ENCODE results near the gene VAPB. TPM values are rescaled to one million over a fixed set of nuclear protein-coding genes. Genes with fewer than 3 reads are reported as not detected.

VAPB gene
- total RNA-seq, 4 donors from 2014 or later, result 20.4 to 28.0 (median 23.6) TPM

DNA sequence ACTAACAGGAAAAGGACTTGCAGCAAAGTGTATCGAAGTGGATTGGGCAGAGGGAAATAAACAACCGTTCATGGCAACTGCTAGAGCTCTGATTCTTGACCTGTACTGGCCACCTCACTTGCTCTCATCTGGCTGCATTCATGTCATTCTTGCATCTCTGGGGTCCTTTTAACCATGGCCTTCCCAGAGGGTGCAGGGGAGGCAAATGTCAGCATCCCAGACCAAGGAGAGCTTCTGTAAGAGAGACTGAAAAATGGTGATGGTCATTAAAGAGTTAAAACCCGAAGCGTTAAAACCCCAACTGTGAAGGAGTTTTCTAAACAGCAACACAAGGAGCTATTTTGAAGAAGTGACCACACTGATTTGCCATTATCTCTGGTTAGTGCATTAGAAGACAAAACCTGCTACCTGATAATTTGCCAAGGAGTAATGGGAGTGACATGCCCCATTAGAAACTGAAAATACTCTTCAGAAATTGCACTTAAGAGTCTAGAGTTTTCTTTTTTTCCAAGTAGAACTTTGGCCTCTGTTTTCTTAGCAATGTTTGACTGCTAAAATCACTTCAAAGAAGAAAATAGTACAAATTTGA, 63.7 kb downstream of the VAPB start:
- 20 to 41% methylated on average over 4 of the region's 4 CpGs for WGBS, 2 donors
- TF ChIP-seq, protein P1, sequence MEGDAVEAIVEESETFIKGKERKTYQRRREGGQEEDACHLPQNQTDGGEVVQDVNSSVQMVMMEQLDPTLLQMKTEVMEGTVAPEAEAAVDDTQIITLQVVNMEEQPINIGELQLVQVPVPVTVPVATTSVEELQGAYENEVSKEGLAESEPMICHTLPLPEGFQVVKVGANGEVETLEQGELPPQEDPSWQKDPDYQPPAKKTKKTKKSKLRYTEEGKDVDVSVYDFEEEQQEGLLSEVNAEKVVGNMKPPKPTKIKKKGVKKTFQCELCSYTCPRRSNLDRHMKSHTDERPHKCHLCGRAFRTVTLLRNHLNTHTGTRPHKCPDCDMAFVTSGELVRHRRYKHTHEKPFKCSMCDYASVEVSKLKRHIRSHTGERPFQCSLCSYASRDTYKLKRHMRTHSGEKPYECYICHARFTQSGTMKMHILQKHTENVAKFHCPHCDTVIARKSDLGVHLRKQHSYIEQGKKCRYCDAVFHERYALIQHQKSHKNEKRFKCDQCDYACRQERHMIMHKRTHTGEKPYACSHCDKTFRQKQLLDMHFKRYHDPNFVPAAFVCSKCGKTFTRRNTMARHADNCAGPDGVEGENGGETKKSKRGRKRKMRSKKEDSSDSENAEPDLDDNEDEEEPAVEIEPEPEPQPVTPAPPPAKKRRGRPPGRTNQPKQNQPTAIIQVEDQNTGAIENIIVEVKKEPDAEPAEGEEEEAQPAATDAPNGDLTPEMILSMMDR (IDR thresholded peaks at IDR 0.05), result no peak
- TF ChIP-seq EP300 (IDR thresholded peaks at IDR 0.05), result no peak
- TF ChIP-seq POLR2A (IDR thresholded peaks at IDR 0.05), result no peak
- peaks cover 0 to 9% (median 0%) of the 10 kb centered on the region in 4 donors for H3K9me3 ChIP-seq
- no peak for DNase-seq (ENCODE audit: low spot score in 2 of 2)
- H3K36me3 ChIP-seq, result peaks cover 0 to 47% (median 0%) of the 10 kb centered on the region in 3 donors
- H3K27ac ChIP-seq, result no peak overlapping the region
- peaks cover 0 to 3% (median 0%) of the 10 kb centered on the region in 4 donors for H3K4me1 ChIP-seq
- H3K4me3 ChIP-seq, result no peak overlapping the region
- no peaks in the 10 kb centered on the region for H3K27me3 ChIP-seq

DNA sequence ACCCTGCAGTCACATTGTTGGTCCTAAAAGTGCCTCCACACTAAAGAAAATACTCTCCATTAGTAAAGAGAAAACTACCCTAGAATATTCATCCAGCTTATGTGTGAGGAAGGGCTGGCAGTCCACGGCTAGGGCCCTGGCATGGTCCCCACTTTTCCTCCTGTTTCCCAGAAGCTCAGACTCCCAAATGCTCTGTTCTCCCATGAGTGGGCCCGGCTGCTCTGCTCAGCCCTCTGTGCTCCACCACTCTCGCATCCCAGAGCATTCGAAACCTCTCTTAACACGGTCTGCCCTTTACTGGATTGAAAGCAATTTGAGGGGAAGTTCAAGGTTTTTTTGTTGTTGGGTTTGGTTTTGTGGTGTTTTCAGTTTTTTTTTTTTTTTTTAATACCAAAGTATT, 64.4 kb downstream of the VAPB start:
- no peaks in the 10 kb centered on the region for H3K27me3 ChIP-seq
- peaks cover 0 to 49% (median 0%) of the 10 kb centered on the region in 3 donors for H3K36me3 ChIP-seq
- peaks cover 0 to 9% (median 0%) of the 10 kb centered on the region in 4 donors for H3K9me3 ChIP-seq
- H3K27ac ChIP-seq, result no peak overlapping the region
- TF ChIP-seq POLR2A (IDR thresholded peaks at IDR 0.05) (no peak), EP300 (IDR thresholded peaks at IDR 0.05) (no peak)
- TF ChIP-seq, protein P1 (IDR thresholded peaks at IDR 0.05), result no peak
- WGBS, 2 donors, result 69 to 73% methylated on average over 5 of the region's 5 CpGs
- DNase-seq (ENCODE audit: low spot score in 2 of 2), result no peak
- no peak overlapping the region for H3K4me3 ChIP-seq
- peaks cover 0 to 3% (median 0%) of the 10 kb centered on the region in 4 donors for H3K4me1 ChIP-seq

DNA sequence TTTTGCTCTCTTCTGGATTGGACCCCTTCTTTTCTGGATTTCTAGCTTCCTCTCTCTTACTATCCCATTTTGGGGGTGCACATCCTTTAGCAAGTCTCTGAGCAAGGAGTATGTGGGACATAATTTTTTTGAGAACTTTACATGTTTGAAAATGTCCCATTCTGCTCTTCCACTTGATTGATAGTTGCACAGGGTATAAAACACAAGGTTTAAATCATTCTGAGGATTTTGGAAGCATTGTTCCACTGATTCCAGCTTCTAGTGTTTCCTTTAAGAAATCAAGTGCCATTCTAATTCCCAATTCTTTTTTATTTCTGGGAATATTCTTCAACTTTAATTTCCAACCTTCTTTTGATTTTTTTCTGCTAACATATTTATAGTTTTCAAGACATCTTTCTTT, 65.4 kb downstream of the VAPB start:
- Histone ChIP-seq H3K27me3 (no peaks in the 10 kb centered on the region), H3K9me3 (peaks cover 0 to 9% (median 0%) of the 10 kb centered on the region in 4 donors), H3K4me1 (no peaks in the 10 kb centered on the region), H3K27ac (no peak overlapping the region), H3K4me3 (no peak overlapping the region), H3K36me3 (peaks cover 0 to 44% (median 0%) of the 10 kb centered on the region in 3 donors)
- DNase-seq (ENCODE audit: low spot score in 2 of 2), result no peak
- no peak for TF ChIP-seq EP300 (IDR thresholded peaks at IDR 0.05)
- no peak for TF ChIP-seq POLR2A (IDR thresholded peaks at IDR 0.05)
- TF ChIP-seq, protein P1 (IDR thresholded peaks at IDR 0.05), result no peak

DNA sequence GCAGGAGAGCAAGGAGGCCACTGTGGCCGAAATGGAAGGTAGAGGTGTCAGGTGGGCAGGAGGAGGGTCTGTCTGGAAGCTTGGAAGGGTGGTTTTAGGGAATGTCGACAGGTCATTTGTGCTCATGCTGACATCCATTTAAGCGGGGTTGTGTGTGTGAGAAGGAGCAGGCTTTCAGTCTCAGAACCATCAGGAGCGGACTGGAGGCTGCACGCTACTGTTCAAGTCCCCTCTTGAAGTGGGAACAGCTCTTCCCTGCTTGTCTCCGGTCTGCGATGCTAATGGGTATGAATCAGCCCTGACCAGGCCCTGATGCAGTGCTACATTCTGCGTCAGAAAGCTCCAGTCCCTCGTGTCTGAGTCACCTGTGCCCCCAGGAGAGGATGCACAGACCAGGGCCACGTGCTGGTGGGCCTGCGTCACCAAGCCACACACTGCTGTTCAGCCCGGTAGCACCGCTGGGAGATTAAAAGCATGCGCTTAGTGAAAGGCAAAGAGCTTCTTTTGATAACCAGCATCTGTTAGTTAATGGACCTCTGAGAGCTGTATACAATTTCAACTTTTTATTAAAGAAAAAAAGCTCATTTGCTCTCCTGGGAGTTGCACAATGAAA, 68.2 kb downstream of the VAPB start:
- Histone ChIP-seq H3K27me3 (no peaks in the 10 kb centered on the region), H3K4me3 (no peak overlapping the region), H3K4me1 (no peaks in the 10 kb centered on the region), H3K27ac (no peak overlapping the region), H3K36me3 (peaks cover 0 to 30% (median 0%) of the 10 kb centered on the region in 3 donors), H3K9me3 (peaks cover 0 to 9% (median 0%) of the 10 kb centered on the region in 4 donors)
- TF ChIP-seq EP300 (IDR thresholded peaks at IDR 0.05), result no peak
- no peak for TF ChIP-seq POLR2A (IDR thresholded peaks at IDR 0.05)
- TF ChIP-seq, protein P1 (IDR thresholded peaks at IDR 0.05), result no peak
- DNase-seq (ENCODE audit: low spot score in 2 of 2), result no peak
- WGBS, 2 donors, result 88 to 93% methylated on average over 8 to 14 of the region's 14 CpGs

GRCh38 chr20:58458342-58459057, 69.5 kb downstream of the VAPB start:
- no peaks in the 10 kb centered on the region for H3K4me1 ChIP-seq
- no peak overlapping the region for H3K27ac ChIP-seq
- DNase-seq (ENCODE audit: low spot score in 2 of 2), result no peak
- TF ChIP-seq EP300 (IDR thresholded peaks at IDR 0.05), result no peak
- TF ChIP-seq POLR2A (IDR thresholded peaks at IDR 0.05), result no peak
- TF ChIP-seq, protein P1 (IDR thresholded peaks at IDR 0.05), result no peak
- WGBS, 2 donors, result 75 to 84% methylated on average over 16 of the region's 16 CpGs
- H3K27me3 ChIP-seq, result no peaks in the 10 kb centered on the region
- H3K4me3 ChIP-seq, result no peak overlapping the region
- peaks cover 0 to 9% (median 0%) of the 10 kb centered on the region in 4 donors for H3K9me3 ChIP-seq
- H3K36me3 ChIP-seq, result peaks cover 0 to 30% (median 0%) of the 10 kb centered on the region in 3 donors
